Activated CD8-positive, alpha-beta memory T cell treated with anti-CD3 and anti-CD28 coated beads, Interleukin-2, amount 10 ng/mL, durations not matched to agents 7 days and 5 days (primary cell): ENCODE results near the gene GAS6. TPM values are rescaled to one million over a fixed set of nuclear protein-coding genes. Genes with fewer than 3 reads are reported as not detected.
"Not testable (repeated sequence)": the region's sequence is repeated elsewhere in the genome, so short reads cannot be mapped to it uniquely, and the experiment has no call there.

Experiments
- ATAC-seq: fragments of 150-1000 bp; cut with Tn5 transposase; one replicate; pipeline ENCODE4 v1.10.0; 2021; ENCODE audit warnings: moderate library complexity
- CTCF ChIA-PET: fragments of 350-600 bp; sonication (Branson Sonifier 250); formaldehyde crosslinking; loops from one replicate; lab custom pipeline; 2021; ENCODE audit warnings: antibody characterized with exemption; lab: Charles Lee
- DNase-seq: peaks from one replicate; pipeline ENCODE4 v3.0.0-alpha.2; 2020
- H3K27ac Mint-ChIP-seq: one replicate; pipeline ENCODE4 v1.8.0; 2021; ENCODE audit warnings: mild to moderate bottlenecking, mixed read lengths
- H3K27me3 Mint-ChIP-seq: one replicate; pipeline ENCODE4 v1.8.0; 2021; ENCODE audit warnings: mixed read lengths
- H3K36me3 Mint-ChIP-seq: one replicate; pipeline ENCODE4 v1.8.0; 2021; ENCODE audit warnings: mild to moderate bottlenecking, mixed read lengths
- H3K4me1 Mint-ChIP-seq: one replicate; pipeline ENCODE4 v1.8.0; 2021; ENCODE audit warnings: mixed read lengths
- H3K4me3 Mint-ChIP-seq: one replicate; pipeline ENCODE4 v1.8.0; 2021; ENCODE audit warnings: mild to moderate bottlenecking, moderate library complexity, mixed read lengths
- H3K9me3 Mint-ChIP-seq: one replicate; pipeline ENCODE4 v1.8.0; 2022; ENCODE audit warnings: low read depth, mixed read lengths
- total RNA-seq, 2 experiments: library from RNA; stranded (reverse); gene quantifications; one replicate each; pipeline ENCODE4 v1.2.3, GENCODE V29; 2021

GAS6 gene
- total RNA-seq, 2 experiments from 2014 or later, result 0.15 to 0.23 TPM

- DNase-seq, result no peak
- CTCF ChIA-PET, result no interaction called here
- H3K9me3 Mint-ChIP-seq, result no peaks in the 10 kb centered on the region
- H3K27ac Mint-ChIP-seq, result no peak overlapping the region
- H3K4me3 Mint-ChIP-seq, result no peak overlapping the region
- no peaks in the 10 kb centered on the region for H3K4me1 Mint-ChIP-seq
- no peaks in the 10 kb centered on the region for H3K27me3 Mint-ChIP-seq
- no peaks in the 10 kb centered on the region for H3K36me3 Mint-ChIP-seq
- ATAC-seq, result no peak
These were observed 66.8 kb downstream of the GAS6 start for GRCh38 chr13:113796964-113797676.

- Mint-ChIP-seq H3K27me3 (no peaks in the 10 kb centered on the region), H3K4me1 (no peaks in the 10 kb centered on the region), H3K4me3 (no peak overlapping the region), H3K9me3 (no peaks in the 10 kb centered on the region), H3K27ac (no peak overlapping the region), H3K36me3 (no peaks in the 10 kb centered on the region)
- no peak for ATAC-seq
- CTCF ChIA-PET, result no interaction called here
- no peak for DNase-seq
These were observed 67.5 kb downstream of the GAS6 start for GRCh38 chr13:113796211-113796963.

GRCh38 chr13:113795362-113795761, 68.5 kb downstream of the GAS6 start:
- H3K27me3 Mint-ChIP-seq, DNase-seq, CTCF ChIA-PET, H3K4me1 Mint-ChIP-seq, H3K36me3 Mint-ChIP-seq, H3K4me3 Mint-ChIP-seq, ATAC-seq, H3K9me3 Mint-ChIP-seq, H3K27ac Mint-ChIP-seq: not testable (repeated sequence)

GRCh38 chr13:113794764-113795173, 69.1 kb downstream of the GAS6 start:
- Mint-ChIP-seq H3K36me3 (no peaks in the 10 kb centered on the region), H3K27me3 (no peaks in the 10 kb centered on the region), H3K9me3 (no peaks in the 10 kb centered on the region), H3K27ac (no peak overlapping the region), H3K4me3 (no peak overlapping the region), H3K4me1 (no peaks in the 10 kb centered on the region)
- DNase-seq (no peak), ATAC-seq (no peak)
- CTCF ChIA-PET, result no interaction called here

GRCh38 chr13:113794086-113794485, 69.8 kb downstream of the GAS6 start:
- Mint-ChIP-seq H3K4me1 (no peaks in the 10 kb centered on the region), H3K27ac (no peak overlapping the region), H3K36me3 (no peaks in the 10 kb centered on the region), H3K27me3 (no peaks in the 10 kb centered on the region), H3K9me3 (no peaks in the 10 kb centered on the region), H3K4me3 (no peak overlapping the region)
- CTCF ChIA-PET, result no interaction called here
- ATAC-seq (no peak), DNase-seq (no peak)

DNA sequence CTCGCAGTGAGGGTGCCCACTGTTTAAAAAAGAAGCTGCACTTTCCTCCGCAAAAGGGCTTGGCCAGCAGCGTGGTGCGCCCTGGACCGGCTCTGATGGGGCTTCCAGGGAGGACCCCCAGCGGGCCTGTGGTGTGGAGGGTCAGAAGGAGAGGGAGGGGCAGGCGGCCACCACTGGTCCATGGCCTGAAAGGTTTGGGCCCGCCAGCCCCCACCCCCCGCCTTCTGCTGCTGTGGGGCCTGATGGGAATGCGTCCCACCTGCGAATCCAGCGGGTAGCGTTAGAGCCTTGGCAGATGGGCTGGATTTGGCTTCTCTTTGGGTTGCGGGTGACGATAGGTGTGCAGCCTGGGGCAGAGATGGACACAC, 70.2 kb downstream of the GAS6 start:
- Mint-ChIP-seq H3K36me3 (no peaks in the 10 kb centered on the region), H3K9me3 (no peaks in the 10 kb centered on the region), H3K4me1 (no peaks in the 10 kb centered on the region), H3K27ac (no peak overlapping the region), H3K4me3 (no peak overlapping the region), H3K27me3 (no peaks in the 10 kb centered on the region)
- CTCF ChIA-PET, result no interaction called here
- ATAC-seq (no peak), DNase-seq (no peak)

GRCh38 chr13:113792886-113793717, 70.8 kb downstream of the GAS6 start:
- no peak overlapping the region for H3K4me3 Mint-ChIP-seq
- no peak overlapping the region for H3K27ac Mint-ChIP-seq
- no peaks in the 10 kb centered on the region for H3K36me3 Mint-ChIP-seq
- no peak for ATAC-seq
- no peaks in the 10 kb centered on the region for H3K27me3 Mint-ChIP-seq
- no peak for DNase-seq
- H3K4me1 Mint-ChIP-seq, result no peaks in the 10 kb centered on the region
- CTCF ChIA-PET, result no interaction called here
- no peaks in the 10 kb centered on the region for H3K9me3 Mint-ChIP-seq

DNA sequence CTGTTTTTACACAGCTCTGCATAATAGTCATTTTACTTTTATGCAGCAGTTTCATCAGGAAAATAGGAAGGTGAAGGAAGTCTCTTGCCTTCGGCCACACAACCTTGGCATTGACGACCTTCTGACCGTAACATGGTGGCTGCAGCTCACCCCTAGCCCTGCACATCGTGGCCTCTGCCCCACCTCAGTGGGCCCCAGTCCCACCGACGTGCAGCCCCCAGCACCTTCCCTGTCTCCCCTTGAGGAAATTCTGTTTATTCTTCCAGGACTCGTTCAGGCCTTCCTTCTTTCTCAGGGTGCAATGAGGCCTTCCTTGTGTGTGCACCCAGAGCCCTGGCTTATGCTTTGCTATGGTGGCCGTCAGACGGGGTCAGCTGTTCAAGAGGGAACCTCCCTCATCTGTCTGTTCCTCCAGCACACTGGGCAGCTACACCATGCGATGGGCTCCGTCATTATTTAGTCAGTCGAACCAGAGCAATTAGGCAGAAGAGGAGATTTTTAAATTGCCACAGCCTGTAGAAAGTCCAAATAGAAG, 71.6 kb downstream of the GAS6 start:
- Mint-ChIP-seq H3K27me3 (no peaks in the 10 kb centered on the region), H3K4me3 (no peak overlapping the region), H3K27ac (no peak overlapping the region), H3K4me1 (no peaks in the 10 kb centered on the region), H3K36me3 (no peaks in the 10 kb centered on the region), H3K9me3 (no peaks in the 10 kb centered on the region)
- ATAC-seq, result no peak
- no peak for DNase-seq
- CTCF ChIA-PET, result no interaction called here

GRCh38 chr13:113791761-113792160, 72.1 kb downstream of the GAS6 start:
- DNase-seq (no peak), ATAC-seq (no peak)
- Mint-ChIP-seq H3K27me3 (no peaks in the 10 kb centered on the region), H3K36me3 (no peaks in the 10 kb centered on the region), H3K4me3 (no peak overlapping the region), H3K27ac (no peak overlapping the region), H3K4me1 (no peaks in the 10 kb centered on the region), H3K9me3 (no peaks in the 10 kb centered on the region)
- CTCF ChIA-PET, result no interaction called here

- no peak for DNase-seq
- no peak overlapping the region for H3K27ac Mint-ChIP-seq
- H3K4me3 Mint-ChIP-seq, result no peak overlapping the region
- no peaks in the 10 kb centered on the region for H3K4me1 Mint-ChIP-seq
- no peaks in the 10 kb centered on the region for H3K36me3 Mint-ChIP-seq
- CTCF ChIA-PET, result no interaction called here
- H3K27me3 Mint-ChIP-seq, result no peaks in the 10 kb centered on the region
- H3K9me3 Mint-ChIP-seq, result no peaks in the 10 kb centered on the region
- no peak for ATAC-seq
These were observed 72.7 kb downstream of the GAS6 start for GRCh38 chr13:113791226-113791625.

DNA sequence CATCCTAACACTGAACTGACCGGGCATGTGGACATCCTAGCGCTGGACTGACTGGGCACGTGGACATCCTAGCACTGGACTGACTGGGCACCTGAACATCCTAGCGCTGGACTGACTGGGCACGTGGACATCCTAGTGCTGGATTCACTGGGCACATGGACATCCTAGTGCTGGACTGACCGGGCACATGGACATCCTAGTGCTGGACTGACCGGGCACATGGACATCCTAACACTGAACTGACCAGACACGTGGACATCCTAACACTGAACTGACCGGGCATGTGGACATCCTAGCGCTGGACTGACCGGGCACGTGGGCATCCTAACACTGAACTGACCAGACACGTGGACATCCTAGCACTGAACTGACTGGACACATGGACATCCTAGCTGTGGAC, 73.9 kb downstream of the GAS6 start:
- H3K27ac Mint-ChIP-seq, ATAC-seq, H3K4me1 Mint-ChIP-seq, H3K36me3 Mint-ChIP-seq, H3K9me3 Mint-ChIP-seq, DNase-seq, H3K27me3 Mint-ChIP-seq, CTCF ChIA-PET, H3K4me3 Mint-ChIP-seq: not testable (repeated sequence)

DNA sequence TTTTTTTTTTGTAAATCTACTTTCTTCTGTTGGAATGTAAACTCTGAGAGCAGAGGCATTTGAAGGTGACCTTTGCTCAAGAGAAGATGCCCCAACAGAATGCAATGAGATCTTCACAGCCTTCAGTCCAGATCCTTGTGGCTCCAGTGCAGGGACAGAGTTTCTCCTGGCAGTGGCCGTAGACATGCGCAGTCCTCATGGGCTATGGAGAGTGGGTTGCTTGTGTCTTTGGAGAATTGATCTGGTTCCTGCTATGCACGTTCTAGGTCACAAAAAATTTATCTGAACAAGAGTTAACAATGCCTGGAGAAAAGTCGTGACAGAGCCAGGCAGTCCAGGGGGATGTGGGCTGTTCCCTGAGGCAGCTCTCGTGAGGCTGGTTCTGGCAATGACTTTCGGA, 74.7 kb downstream of the GAS6 start:
- Mint-ChIP-seq H3K36me3 (no peaks in the 10 kb centered on the region), H3K27ac (no peak overlapping the region), H3K27me3 (peaks cover 8% of the 10 kb centered on the region), H3K9me3 (no peaks in the 10 kb centered on the region), H3K4me1 (peaks cover 3% of the 10 kb centered on the region), H3K4me3 (no peak overlapping the region)
- no peak for ATAC-seq
- CTCF ChIA-PET, result no interaction called here
- DNase-seq, result no peak

DNA sequence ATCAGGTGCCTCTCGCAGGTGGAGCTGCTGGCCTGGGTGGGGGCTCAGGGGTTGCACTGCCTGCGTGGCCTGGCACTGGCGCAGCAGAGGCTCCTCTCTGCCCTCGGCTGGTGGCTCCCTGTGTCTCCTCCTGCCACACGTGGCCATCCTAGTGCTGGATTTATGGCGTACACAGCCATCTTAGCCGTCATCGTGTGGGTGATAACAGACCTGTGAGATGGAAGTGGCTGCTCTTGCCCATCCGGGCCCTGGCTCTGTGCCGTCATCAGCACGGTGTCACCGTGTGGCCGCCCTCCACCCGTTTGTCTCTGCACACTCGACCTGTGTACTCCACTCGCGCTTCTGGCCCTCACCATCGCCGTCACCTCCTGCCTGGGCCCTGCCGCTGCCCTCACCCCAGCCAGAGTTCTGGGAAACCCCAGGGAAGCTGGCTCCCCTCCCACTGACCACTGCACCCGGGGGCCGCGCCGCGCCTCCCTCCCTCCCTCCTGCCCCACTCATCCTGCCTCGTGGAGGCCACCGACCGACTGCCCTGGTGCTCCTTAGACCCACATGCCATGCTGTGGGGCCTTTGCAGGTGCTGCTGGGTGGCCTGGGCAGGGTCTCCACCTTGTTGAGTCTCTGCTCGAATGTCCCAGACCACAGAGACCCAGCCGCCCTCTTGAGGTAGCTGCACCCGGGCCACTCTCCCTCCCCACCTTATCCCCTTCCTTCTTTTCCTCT, 75.3 kb downstream of the GAS6 start:
- Mint-ChIP-seq H3K27me3 (peaks cover 8% of the 10 kb centered on the region), H3K4me1 (peaks cover 3% of the 10 kb centered on the region)
- CTCF ChIA-PET, result no interaction called here

More for the DNA sequence above, 75.3 kb downstream of the GAS6 start:
- no peak for ATAC-seq
- Mint-ChIP-seq H3K9me3 (no peaks in the 10 kb centered on the region), H3K27ac (no peak overlapping the region), H3K36me3 (no peaks in the 10 kb centered on the region), H3K4me3 (no peak overlapping the region)
- no peak for DNase-seq
